AG09319 (cell line): ENCODE results near the gene CCR5.

ENCODE experiments used
- DNase-seq: peaks from one replicate; pipeline ENCODE4 v3.0.0-alpha.2; 2010; ENCODE audit warnings: low read depth; ENCODE audit errors: extremely low read depth
- TF ChIP-seq, protein P1 (sequence below): IDR thresholded peaks from 2 replicates; pipeline ENCODE4 v1.5.1; 2011; ENCODE audit warnings: low read depth, mild to moderate bottlenecking, inconsistent platforms, low read length, moderate library complexity

The CCR5 gene

DNA sequence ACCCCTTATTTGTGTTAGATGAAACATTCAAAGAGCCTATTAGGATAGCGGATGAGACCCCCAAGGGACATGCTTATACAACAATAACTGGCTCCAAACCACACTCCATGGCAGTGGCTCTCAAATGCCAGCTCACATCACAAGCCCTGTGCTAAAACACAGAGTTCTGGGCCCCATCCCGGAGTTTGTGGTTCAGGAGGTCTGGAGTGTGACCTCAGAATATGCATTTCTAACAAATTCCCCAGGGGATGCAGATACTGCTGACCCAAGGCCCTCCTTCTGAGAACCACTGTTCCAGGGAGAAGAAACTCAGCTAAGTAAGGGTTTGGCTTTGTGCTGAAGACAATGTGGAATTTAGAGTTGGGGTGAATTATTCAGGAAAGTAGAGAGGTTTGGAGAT is 39.9 kb downstream of the CCR5 start:
- no peak for DNase-seq
- TF ChIP-seq, protein P1, sequence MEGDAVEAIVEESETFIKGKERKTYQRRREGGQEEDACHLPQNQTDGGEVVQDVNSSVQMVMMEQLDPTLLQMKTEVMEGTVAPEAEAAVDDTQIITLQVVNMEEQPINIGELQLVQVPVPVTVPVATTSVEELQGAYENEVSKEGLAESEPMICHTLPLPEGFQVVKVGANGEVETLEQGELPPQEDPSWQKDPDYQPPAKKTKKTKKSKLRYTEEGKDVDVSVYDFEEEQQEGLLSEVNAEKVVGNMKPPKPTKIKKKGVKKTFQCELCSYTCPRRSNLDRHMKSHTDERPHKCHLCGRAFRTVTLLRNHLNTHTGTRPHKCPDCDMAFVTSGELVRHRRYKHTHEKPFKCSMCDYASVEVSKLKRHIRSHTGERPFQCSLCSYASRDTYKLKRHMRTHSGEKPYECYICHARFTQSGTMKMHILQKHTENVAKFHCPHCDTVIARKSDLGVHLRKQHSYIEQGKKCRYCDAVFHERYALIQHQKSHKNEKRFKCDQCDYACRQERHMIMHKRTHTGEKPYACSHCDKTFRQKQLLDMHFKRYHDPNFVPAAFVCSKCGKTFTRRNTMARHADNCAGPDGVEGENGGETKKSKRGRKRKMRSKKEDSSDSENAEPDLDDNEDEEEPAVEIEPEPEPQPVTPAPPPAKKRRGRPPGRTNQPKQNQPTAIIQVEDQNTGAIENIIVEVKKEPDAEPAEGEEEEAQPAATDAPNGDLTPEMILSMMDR: no peak

DNA sequence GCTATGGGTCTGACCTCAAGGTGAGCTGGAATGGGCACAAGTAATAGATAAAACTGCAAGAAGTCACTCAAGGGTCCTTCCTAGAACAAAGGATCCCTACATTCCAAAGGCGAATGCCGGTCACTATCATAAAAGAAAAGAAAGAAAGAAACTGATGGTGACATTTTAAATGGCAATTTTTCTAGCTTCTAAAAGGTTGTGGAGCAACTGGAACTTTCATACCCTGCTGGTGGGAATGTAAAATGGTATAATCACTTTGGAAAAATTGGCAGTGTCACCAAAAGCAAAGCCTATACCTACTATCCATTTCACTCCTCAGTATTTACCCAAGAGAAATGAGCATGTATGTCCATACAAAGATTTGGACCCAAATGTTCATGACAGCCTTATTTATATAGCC is 40.5 kb downstream of the CCR5 start:
- TF ChIP-seq, protein P1: no peak; the same call in 1 of the 2 replicates
- no peak for DNase-seq

DNA sequence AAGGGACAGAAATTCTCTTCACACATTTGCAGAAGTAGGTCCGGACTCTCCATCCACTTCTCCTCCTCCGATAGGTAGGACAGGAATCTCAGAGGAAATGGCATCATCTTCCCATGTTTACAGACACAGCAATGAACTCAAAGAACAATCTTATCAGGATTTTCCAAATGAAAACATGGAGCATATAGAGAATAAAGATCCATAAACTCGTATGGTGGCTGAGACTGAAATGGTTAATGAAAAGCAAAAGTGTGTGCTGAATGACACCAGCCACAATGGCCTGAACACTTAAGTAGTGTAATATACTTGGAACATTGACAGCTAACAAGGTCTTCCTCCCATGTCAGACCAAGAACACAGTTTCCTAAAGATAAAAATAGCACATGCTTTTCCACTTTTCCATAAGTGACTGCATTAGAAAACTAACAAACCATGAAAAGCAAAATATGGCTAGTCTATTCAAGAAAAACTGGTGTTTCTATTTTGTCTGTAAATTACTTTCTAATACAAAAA is 42.1 kb downstream of the CCR5 start:
- TF ChIP-seq, protein P1: no peak
- no peak for DNase-seq

DNA sequence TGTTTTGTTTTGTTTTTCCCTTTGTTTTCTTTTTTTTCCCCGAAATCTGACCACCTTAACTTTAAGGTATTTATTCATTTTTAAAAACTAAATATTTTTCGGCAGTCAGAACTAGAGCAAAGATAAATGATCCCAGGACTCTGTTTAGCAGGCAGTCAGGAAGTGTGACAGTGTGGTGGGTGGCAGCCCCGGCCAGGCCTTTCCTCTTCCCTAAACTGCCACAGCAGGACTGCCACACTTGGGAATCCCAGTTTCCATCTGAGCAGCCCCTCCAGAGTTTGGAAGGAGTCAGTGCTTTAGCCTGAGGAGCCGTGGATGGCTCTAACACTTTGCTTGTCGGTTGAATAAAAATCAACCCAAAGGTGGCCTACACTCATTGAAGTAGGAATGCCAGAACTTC is 43.2 kb downstream of the CCR5 start:
- DNase-seq: no peak
- TF ChIP-seq, protein P1: no peak

DNA sequence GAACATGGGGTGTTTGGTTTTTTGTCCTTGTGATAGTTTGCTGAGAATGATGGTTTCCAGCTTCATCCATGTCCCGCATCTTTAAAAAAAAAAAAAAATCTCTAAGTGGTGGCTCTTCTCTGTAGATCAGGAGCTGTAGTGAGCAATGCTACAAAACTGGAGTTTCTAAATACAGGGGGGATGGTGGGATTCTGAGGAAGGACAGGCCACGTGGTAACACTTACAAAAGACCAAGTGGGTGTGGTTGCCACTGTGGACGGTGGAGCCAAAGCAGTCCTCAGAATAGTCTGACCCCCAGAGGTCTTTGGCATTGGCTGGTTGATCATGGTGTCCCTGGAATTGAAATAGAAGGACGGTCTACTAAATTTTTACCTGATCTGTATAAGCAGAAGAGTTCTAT is 44.0 kb downstream of the CCR5 start:
- TF ChIP-seq, protein P1: no peak
- no peak for DNase-seq

DNA sequence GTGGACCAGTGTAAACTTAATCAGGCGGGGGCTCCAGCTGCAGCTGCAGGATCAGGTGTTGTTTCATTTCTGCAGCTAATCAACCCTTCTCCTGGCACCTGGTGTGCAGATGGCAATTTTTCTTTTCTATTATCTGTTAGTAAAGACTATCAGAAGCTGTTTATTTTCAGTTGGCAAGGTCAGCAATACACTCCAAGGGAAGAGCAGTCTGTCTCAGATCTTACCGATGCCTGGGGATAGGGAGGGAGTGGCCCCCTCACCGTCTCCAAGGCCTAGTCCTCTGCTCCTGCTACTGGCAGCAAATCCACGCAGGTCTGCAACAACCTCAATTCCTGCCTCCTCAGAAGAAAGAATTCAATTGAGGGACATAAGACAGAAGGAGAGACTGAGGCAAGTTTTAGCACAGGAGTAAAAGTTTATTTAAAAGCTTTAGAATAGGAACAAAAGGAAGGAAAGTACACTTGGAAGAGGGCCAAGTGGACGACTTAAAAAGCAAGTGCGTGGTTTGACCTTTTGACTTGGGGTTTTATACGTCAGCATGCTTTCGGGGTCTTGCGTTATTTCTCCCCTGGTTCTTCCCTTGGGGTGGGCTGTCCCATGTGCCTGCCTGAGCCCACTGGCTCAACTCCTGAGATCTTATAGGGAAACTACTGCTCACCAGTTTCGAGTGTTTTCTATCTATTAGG is 45.5 kb downstream of the CCR5 start:
- DNase-seq: no peak
- TF ChIP-seq, protein P1: no peak

DNA sequence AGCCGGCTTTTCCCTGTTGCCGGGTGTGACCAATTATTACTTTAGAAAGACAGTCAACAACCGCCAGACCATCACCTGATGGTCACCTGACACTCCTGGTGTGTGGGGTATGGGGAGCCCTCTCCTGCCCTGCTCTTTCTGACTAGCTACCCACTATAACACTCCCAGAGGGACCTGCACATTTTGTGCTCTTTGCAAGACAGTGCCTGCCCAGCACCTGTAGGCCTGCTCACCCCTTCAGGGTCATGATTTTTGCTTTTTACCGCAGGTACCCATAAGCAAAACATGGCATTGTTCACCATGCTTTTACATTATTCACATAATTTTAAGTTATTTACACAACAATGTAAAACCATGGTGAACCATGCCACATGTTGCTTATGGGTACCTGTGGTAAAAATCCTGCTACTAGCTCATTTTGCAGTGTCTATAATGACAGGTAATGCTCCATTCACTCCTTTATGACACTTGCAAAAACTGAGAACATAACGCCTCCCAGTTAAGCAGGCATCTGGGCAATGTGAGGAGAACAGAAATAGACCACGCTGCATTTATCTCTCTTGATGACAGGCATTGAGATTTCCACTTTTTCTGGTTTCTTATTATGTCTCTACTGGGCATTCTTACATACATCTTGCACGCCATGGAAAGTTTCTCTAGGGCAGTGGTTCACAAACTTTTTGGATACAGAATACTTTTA is 46.2 kb downstream of the CCR5 start:
- TF ChIP-seq, protein P1: no peak
- no peak for DNase-seq
